NCI-H2171 treated with DMSO at 0.1 percent for 48 hours (cell line): ENCODE results near the gene TFCP2L1.

Experiments
- DNase-seq: peaks from one replicate; lab custom pipeline; 2025; lab: John Stamatoyannopoulos, UW

The TFCP2L1 gene

DNA sequence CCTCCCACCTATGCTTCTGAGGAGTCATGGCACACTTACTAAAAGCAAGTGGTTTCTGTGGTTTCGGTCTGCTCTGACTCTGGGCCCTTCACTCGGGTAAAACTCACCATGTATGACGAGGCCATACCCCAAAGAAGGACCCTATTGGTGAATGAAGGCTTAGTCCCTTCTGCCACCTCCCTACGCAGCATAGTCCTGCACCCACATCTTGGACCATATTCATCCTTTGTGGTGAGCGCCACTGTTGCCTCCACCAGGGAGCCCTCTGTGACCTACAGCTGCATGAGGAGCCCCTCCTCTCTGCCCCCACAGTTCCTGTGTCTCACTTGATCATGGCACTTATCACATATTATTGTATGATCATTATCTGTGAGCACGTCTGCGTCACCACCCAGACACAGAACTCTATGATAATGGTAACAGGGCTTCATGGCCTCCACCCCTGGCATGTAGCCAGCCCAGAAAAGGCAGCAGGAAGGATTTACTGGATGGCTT lies 113.3 kb downstream of the TFCP2L1 start:
- no peak for DNase-seq

DNA sequence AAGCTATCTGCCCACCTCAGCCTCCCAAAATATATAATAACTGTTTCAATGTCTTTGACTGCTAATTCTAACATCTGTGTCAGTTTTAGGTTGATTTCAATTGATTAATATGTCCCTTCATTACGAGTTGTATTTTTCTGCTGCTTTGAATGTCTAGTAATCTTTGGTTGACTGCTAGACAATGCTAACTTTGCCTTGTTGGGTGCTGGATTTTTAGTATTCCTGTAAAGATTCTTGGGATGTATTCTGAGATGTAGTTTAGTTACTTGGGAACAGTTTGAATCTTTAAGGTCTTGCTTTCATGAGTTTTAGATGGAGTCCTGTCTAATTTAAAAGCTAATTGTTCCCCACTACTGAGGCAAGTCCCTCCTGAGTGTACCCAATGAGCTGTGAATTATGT lies 114.4 kb downstream of the TFCP2L1 start:
- no peak for DNase-seq

DNA sequence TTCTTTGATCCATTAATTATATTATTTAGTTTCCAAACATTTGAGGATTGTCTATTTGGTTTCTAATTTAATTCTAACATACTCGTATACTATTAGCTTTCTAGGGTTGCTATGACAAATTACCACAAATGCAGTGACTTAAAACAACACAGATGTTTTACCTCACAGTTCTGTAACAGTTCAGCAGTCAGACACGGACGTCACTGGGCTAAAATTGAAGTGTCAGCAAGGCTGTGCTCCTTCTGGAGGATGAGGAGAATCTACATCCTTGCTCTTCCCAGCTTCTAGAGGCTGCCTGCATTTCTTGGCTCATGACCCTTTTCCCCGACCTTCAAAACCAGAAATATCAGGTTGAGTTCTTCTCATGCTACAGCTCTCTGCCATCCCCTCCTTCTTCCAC lies 117.6 kb downstream of the TFCP2L1 start:
- no peak for DNase-seq
